ENCODE results near the gene CXCR5.
A peak's percentile ranks its signal among the peaks of the same experiment; 100 is the strongest.

The CXCR5 gene

GRCh38 chr11:118870396-118871343 lies 13.0 kb upstream of the CXCR5 start:
- peaks cover 34 to 42% of the 10 kb centered on the region in 2 experiments for H3K4me1 ChIP-seq (ENCODE audit: control insufficient read depth in 1 of 2, insufficient read depth in 1 of 2, low read depth in 1 of 2, low read length in 1 of 2)
- H3K27ac ChIP-seq: peak overlapping the region; percentile 99

GRCh38 chr11:118872403-118872821 lies 11.3 kb upstream of the CXCR5 start:
- H3K4me3 ChIP-seq (ENCODE audit: low read depth in 1 of 2, low read length in 1 of 2): no peak overlapping the region
- no peaks in the 10 kb centered on the region for H3K9me3 ChIP-seq
- H3K27me3 ChIP-seq: no peaks in the 10 kb centered on the region
- TF ChIP-seq CTCF (IDR thresholded peaks at IDR 0.05): no peak
- H3K36me3 ChIP-seq: no peaks in the 10 kb centered on the region
- H3K27ac ChIP-seq: peak overlapping the region; percentile 19
- H3K4me1 ChIP-seq (ENCODE audit: control insufficient read depth in 1 of 2, insufficient read depth in 1 of 2, low read depth in 1 of 2, low read length in 1 of 2): peaks cover 52 to 59% of the 10 kb centered on the region in 2 experiments

More at GRCh38 chr11:118870396-118871343, 13.0 kb upstream of the CXCR5 start:
- H3K36me3 ChIP-seq: no peaks in the 10 kb centered on the region
- H3K27me3 ChIP-seq: no peaks in the 10 kb centered on the region
- no peak for TF ChIP-seq CTCF (IDR thresholded peaks at IDR 0.05)
- H3K4me3 ChIP-seq (ENCODE audit: low read depth in 1 of 2, low read length in 1 of 2): peak overlapping the region; percentile 45 to 53
- no peaks in the 10 kb centered on the region for H3K9me3 ChIP-seq

GRCh38 chr11:118873804-118874203 lies 9.9 kb upstream of the CXCR5 start:
- no peaks in the 10 kb centered on the region for H3K27me3 ChIP-seq
- no peak for TF ChIP-seq CTCF (IDR thresholded peaks at IDR 0.05)
- no peaks in the 10 kb centered on the region for H3K36me3 ChIP-seq
- no peak overlapping the region for H3K4me3 ChIP-seq (ENCODE audit: low read depth in 1 of 2, low read length in 1 of 2)
- peaks cover 65 to 69% of the 10 kb centered on the region in 2 experiments for H3K4me1 ChIP-seq (ENCODE audit: control insufficient read depth in 1 of 2, insufficient read depth in 1 of 2, low read depth in 1 of 2, low read length in 1 of 2)
- H3K27ac ChIP-seq: peak overlapping the region; percentile 45
- H3K9me3 ChIP-seq: no peaks in the 10 kb centered on the region

- Histone ChIP-seq H3K27ac (peak overlapping the region; percentile 89), H3K4me1 (ENCODE audit: control insufficient read depth in 1 of 2, insufficient read depth in 1 of 2, low read depth in 1 of 2, low read length in 1 of 2) (peaks cover 51 to 53% of the 10 kb centered on the region in 2 experiments), H3K9me3 (no peaks in the 10 kb centered on the region), H3K4me3 (ENCODE audit: low read depth in 1 of 2, low read length in 1 of 2) (peak overlapping the region; percentile 12 to 37), H3K27me3 (no peaks in the 10 kb centered on the region), H3K36me3 (no peaks in the 10 kb centered on the region)
- no peak for TF ChIP-seq CTCF (IDR thresholded peaks at IDR 0.05)
These were observed 7.4 kb upstream of the CXCR5 start for GRCh38 chr11:118876286-118876685.

- no peaks in the 10 kb centered on the region for H3K27me3 ChIP-seq
- peak overlapping the region; percentile 89 for H3K27ac ChIP-seq
- no peaks in the 10 kb centered on the region for H3K9me3 ChIP-seq
- peak overlapping the region in 1 of 2 experiments; percentile 37 for H3K4me3 ChIP-seq (ENCODE audit: low read depth in 1 of 2, low read length in 1 of 2)
- no peaks in the 10 kb centered on the region for H3K36me3 ChIP-seq
- H3K4me1 ChIP-seq (ENCODE audit: control insufficient read depth in 1 of 2, insufficient read depth in 1 of 2, low read depth in 1 of 2, low read length in 1 of 2): peaks cover 53 to 63% of the 10 kb centered on the region in 2 experiments
- no peak for TF ChIP-seq CTCF (IDR thresholded peaks at IDR 0.05)
These were observed 6.1 kb upstream of the CXCR5 start for GRCh38 chr11:118877487-118878162.

Measured in neutrophil (primary cell).